ENCODE measurements around the gene NUP54.

The NUP54 gene

DNA sequence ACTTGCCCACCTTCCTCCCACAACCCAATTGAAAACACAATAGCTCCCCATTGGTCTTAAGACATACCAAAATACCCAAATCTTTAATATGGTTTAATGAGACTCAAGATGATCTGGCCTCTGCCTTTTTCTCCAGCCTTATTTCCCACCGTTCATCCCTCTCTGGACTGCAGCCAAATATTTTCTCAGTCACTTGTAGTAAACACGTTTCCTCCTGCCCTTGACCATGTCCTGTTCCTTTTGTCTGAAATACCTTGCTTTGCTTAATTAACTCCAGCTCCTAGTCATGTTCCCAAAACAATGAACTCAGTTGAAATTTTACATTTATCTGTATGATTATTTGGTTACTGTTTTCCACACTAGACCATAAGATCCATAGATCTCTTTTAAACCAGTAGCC lies 8.4 kb upstream of the NUP54 start:
- H3K27ac ChIP-seq, result no peak overlapping the region
- ChIA-PET CTCF (interaction anchor here (0.6 kb wide), 1 partner anchor 169 kb away, joined by 5 read pairs; no protein-coding TSS in a partner anchor), POLR2A (ENCODE audit: low non-redundant PET) (no interaction called here)
- TF ChIP-seq, protein P1, sequence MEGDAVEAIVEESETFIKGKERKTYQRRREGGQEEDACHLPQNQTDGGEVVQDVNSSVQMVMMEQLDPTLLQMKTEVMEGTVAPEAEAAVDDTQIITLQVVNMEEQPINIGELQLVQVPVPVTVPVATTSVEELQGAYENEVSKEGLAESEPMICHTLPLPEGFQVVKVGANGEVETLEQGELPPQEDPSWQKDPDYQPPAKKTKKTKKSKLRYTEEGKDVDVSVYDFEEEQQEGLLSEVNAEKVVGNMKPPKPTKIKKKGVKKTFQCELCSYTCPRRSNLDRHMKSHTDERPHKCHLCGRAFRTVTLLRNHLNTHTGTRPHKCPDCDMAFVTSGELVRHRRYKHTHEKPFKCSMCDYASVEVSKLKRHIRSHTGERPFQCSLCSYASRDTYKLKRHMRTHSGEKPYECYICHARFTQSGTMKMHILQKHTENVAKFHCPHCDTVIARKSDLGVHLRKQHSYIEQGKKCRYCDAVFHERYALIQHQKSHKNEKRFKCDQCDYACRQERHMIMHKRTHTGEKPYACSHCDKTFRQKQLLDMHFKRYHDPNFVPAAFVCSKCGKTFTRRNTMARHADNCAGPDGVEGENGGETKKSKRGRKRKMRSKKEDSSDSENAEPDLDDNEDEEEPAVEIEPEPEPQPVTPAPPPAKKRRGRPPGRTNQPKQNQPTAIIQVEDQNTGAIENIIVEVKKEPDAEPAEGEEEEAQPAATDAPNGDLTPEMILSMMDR (conservative IDR thresholded peaks at IDR 0.05; ENCODE audit: low read depth), result no peak
- no peak for DNase-seq (ENCODE audit: low spot score)

DNA sequence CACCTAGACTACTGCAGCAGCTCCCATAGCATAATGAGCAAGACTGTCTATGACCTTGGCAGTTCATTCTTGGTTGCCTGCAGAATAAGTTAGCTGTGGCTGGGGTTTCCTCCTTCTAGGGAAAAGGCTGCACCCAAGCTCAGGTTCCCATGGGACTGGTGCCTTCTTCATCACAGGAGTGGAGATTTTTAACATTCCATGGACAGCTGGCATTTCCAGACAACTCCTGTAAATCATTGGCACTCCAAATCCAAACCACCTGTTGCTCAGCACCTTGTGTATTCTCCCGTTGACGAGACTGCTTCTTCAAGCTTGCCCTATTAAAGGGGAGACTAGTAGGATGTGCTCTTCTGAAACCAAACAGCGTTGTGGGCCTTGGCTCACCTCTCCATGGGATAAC lies 7.8 kb upstream of the NUP54 start:
- H3K27ac ChIP-seq, result no peak overlapping the region
- ChIA-PET CTCF (interaction anchor here (0.6 kb wide), 1 partner anchor 169 kb away, joined by 5 read pairs; no protein-coding TSS in a partner anchor), POLR2A (ENCODE audit: low non-redundant PET) (no interaction called here)
- TF ChIP-seq, protein P1 (conservative IDR thresholded peaks at IDR 0.05; ENCODE audit: low read depth), result no peak
- no peak for DNase-seq (ENCODE audit: low spot score)

DNA sequence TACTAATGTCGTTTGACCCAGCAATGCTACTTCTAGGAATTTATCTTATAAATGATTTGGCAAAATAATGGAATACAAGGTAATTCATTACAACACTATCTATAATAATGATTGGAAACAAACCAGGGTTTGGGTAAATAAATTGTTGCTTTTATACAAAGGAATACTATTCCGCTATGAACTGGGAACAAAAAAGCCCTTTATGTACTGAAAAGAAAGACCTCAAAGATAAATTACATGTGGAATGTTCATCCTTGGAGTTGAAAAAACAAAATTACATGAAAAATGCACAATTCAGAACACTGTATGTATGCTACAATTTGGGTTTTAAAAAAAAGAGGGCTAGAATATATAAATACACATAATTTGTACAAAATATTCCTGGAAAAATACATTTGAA lies 5.2 kb upstream of the NUP54 start:
- TF ChIP-seq, protein P1 (conservative IDR thresholded peaks at IDR 0.05; ENCODE audit: low read depth), result no peak
- DNase-seq (ENCODE audit: low spot score), result no peak
- CTCF ChIA-PET, result no interaction called here
- POLR2A ChIA-PET (ENCODE audit: low non-redundant PET), result no interaction called here
- no peak overlapping the region for H3K27ac ChIP-seq

DNA sequence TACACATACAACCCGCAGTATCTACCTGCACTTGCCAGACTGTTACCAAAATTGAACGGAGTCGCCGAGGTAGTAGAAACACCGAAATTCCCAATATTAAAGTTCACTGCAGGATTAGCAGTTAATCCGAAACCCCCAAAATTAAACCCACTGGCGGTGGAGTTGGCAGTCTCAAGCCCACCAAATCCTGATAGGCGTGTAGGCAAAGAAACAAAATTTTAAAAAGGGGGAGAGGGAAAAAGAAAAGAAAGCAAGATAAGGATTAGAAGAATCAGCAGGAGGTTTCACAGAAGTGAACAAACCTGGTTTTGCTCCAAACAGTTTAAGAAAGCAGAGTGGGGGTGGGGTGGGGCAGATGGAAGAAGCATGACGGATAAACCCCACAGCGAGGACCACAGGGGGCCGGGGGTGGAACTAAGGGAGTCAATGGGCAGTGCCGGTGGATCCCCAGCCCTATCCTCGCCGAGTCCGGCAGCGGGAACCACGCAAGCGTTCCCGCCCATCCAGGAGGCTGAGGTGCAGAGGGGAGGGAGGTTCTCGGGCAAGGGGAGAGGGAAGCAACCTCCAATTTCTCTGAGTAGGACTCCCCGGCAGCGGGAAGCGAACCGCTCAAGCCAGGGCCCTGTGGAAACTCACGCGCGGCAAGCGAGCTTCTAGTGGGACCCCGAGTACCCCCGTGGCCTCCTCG lies 599 bp downstream of the NUP54 start:
- DNase-seq (ENCODE audit: low spot score), result peak; percentile 87
- TF ChIP-seq, protein P1 (conservative IDR thresholded peaks at IDR 0.05; ENCODE audit: low read depth), result no peak
- POLR2A ChIA-PET (ENCODE audit: low non-redundant PET), result interaction anchor here (0.6 kb wide), 1 partner anchor 17 kb away, joined by 3 read pairs; no protein-coding TSS in a partner anchor
- peak overlapping the region; percentile 89 for H3K27ac ChIP-seq
- CTCF ChIA-PET, result interaction anchor here (0.6 kb wide), 1 partner anchor 111 kb away, joined by 3 read pairs; no protein-coding TSS in a partner anchor

DNA sequence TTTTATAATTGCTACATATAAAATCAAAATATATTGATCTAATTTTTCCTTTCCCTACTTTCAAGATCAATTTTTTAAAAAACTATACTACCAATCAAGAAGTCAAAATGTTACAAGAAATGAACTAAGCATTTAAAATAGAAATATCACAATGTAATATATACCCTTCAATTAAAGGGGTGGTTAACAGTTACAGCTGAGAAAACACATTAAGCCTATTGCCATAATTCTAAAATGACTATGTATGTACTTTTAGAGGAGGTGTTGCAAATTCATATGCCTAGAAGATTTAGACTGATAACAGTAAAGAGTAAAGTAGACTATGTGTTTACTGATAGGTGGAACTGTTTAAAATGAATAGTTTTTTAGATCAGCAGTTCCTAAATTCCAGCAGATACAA lies 3.7 kb downstream of the NUP54 start:
- TF ChIP-seq, protein P1 (conservative IDR thresholded peaks at IDR 0.05; ENCODE audit: low read depth), result no peak
- DNase-seq (ENCODE audit: low spot score), result no peak
- H3K27ac ChIP-seq, result no peak overlapping the region
- ChIA-PET POLR2A (ENCODE audit: low non-redundant PET) (no interaction called here), CTCF (no interaction called here)

DNA sequence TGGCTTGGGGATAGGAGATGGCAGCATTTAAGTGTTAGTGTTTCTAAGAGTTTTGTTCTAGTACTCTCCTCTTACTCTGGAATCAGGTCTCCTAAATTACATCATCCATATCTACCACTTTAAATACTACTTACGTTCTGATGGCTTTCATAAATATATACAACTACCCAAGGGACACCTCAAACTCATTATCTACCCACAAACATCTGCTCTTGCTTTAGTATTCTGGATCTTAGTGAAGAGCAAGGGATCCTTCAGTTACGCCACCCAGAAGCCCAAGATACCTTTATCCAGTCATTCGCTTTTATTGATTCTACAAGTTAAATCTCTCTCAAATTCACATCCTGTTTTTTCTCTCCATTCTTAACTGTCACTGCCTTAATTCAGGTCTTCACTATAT lies 7.0 kb downstream of the NUP54 start:
- ChIA-PET POLR2A (ENCODE audit: low non-redundant PET) (no interaction called here), CTCF (interaction anchor here (0.7 kb wide), 1 partner anchor 23 kb away, joined by 5 read pairs; no protein-coding TSS in a partner anchor)
- no peak for DNase-seq (ENCODE audit: low spot score)
- TF ChIP-seq, protein P1 (conservative IDR thresholded peaks at IDR 0.05; ENCODE audit: low read depth), result no peak
- H3K27ac ChIP-seq, result no peak overlapping the region
